SHP77 treated with DMSO at 0.1 percent for 48 hours (cell line): ENCODE data around the gene AK3.
"Not testable (repeated sequence)": the region's sequence is repeated elsewhere in the genome, so short reads cannot be mapped to it uniquely, and the experiment has no call there.

Source experiments
- DNase-seq: peaks from one replicate; lab custom pipeline; 2025; lab: John Stamatoyannopoulos, UW

The AK3 gene

DNA sequence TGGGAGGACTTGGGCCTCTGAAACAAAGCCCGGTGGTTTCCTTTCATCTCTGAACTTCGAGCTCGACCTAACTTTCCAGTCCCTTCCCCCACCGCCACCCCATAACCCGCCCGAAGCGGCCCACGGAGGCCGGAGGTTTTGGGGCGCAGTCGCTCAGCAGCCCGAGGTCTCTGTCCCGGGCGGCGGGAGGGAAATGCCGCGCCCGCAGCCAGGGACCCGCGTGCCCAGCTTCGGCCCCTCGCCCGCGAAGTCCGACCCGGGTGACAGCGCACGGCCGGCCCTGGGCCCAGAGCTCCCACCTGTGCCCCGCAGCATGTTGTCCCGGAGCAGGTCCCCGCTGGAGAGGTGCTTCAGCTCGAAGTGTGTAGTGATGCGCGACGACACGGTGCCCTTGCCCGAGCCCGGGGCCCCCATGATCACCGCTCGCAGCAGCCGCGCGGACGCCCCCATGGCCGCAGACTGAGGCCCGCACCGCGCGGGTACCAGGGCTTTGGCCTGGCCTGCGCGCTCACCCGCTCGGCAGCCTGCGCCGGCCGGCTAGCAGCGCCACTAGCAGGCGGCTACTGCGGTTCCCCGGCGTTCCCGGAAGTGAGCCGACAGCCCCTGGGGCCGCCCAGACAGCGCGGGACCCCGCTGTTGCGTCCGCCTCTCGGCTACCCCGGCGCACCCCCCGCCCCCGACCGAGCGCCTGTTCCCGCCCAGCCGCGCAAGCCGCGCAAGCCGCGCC is at the start of gene AK3:
Gene AK3 (minus strand): TSS at position 565 of the 727 bp plus-strand sequence. CDS start 115 bp downstream, at position 450.
- no peak for DNase-seq

- DNase-seq = no peak
Measured at GRCh38 chr9:4788703-4789102, 47.7 kb upstream of the AK3 start.

GRCh38 chr9:4787876-4788275 is 46.9 kb upstream of the AK3 start:
- DNase-seq = no peak

DNA sequence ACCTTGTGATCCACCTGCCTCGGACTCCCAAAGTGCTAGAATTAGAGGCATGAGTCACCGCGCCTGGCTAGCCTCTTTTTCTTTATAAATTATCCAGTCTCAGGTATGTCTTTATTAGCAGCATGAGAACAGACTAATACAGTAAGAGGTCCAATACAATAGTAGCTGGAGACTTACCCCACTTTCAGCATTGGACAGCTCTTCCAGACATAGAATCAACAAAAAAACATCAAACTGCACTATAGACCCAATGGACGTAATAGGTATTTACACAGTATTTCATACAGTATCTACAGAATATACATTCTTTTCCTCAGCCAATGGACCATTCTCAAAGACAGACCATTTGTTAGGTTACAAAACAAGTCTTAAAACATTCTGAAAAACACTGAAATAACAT is 45.6 kb upstream of the AK3 start:
- no peak for DNase-seq

GRCh38 chr9:4784403-4784802 is 43.4 kb upstream of the AK3 start:
- no peak for DNase-seq

DNA sequence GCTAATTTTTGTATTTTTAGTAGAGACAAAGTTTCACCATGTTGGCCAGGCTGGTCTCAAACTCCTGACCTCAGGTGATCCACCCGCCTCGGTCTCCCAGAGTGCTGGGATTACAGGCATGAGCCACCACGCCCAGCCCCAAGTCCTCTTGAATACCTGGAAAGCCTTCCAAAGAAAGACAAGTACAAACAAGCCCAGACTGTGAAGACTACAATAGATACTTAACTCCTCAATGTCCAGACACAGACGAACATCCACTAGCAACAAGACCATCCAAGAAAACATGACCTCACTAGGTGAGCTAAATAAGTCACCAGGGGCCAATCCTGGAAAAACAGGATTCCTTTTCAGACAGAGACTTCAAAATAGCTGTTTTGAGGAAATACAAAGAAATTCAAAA is 42.2 kb upstream of the AK3 start:
- DNase-seq = not testable (repeated sequence)

GRCh38 chr9:4781408-4781807 is 40.4 kb upstream of the AK3 start:
- no peak for DNase-seq

- no peak for DNase-seq
Measured at GRCh38 chr9:4780651-4781050, 39.6 kb upstream of the AK3 start.

DNA sequence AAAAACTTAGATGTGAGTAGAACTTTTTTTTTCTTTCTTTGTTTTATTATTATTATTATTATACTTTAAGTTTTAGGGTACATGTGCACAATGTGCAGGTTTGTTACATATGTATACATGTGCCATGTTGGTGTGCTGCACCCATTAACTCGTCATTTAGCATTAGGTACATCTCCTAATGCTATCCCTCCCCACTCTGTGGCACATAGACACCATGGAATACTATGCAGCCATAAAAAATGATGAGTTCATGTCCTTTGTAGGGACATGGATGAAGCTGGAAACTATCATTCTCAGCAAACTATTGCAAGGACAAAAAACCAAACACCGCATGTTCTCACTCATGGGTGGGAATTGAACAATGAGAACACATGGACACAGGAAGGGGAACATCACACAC is 34.0 kb upstream of the AK3 start:
- not testable (repeated sequence) for DNase-seq

GRCh38 chr9:4774209-4774608 is 33.2 kb upstream of the AK3 start:
- DNase-seq = no peak

DNA sequence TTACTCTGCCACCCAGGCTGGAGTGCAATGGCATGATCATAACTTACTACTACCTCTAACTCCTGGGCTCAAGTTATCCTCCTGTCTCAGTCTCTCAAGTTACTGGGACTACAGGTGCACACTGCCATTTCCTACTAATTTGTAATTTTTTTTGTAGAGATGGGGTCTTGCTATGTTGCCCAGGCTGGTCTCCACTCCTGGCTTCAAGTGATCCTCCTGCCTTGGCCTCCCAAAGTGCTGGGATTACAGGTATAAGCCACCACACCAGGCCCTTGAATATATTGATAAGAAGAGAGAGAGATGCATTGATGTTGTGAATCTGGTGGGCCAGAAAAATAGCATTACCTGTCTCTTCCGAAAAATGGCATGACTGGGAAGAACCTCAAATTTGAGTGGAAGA is 30.8 kb upstream of the AK3 start:
- no peak for DNase-seq

DNA sequence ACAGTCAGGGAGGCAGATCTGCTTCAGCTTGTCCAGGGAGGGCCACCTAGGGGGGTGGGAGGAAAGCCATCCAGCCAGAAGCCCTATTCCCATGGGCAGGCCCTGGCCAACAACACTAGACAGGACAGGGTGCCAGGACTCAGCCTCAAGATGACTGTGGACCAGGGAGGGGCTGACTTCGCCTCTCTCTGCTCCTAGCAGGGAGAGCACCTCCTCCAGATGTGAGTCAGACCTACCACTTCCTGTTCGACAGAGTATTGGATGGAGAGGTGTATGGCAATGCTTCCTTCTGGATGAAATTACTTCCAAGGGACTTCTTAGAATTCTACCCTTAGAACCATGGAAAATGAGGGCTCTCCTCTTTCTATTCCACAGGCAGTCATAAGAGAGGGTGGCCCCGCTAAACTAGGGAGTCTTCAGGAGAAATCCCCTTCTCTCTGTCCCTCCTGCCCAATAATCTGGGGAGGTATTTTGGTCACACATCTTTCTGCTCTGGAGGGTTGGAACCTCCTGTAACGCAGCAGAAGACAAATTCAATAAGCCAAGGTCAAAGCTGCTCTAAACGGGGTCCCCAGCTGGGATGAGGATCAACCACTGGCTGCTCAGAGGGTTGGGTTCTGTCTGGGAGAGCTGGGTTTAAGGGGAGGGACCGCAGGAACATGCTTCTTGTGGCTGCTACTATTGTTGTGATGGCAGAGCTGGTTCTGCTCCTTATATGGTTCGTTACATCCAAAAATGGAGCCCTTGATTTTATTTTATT is 28.5 kb upstream of the AK3 start:
- DNase-seq = no peak

DNA sequence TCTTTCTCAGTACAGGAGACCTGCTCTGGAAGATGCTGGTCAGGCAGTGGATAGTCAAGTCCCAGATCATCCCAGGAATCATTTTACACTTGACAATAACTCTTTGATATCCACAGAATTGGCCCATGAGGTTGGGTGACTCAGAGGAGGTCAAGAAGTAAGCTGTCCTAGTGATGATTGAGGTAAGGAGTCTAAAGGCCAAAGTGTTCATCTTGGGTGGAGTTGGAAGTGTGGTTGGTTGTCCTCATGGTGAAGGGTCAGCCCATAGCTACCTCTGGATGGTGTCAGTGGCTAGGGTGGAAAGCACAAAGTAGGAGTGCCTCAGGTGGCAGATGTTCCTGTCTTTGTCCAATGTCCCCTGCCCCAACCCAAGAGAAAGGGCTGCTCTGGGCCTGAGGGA is 27.7 kb upstream of the AK3 start:
- no peak for DNase-seq

DNA sequence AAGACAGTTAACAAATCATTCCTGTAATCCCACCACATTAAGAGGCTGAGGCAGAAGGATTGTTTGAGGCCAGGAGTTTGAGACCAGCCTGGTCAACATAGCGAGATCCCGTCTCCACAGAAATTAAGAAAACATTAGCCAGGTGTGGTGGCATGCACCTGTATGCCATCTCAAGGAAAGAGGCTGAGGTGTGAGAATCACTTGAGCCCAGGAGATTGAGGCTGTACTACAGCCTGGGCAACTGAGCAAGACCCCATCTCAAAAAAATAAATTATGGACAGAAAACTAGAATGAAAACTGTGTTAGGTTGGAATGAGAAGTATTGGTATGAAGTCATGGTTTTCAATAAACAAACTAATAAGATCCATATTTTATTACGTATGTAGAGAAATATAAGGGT is 23.0 kb upstream of the AK3 start:
- no peak for DNase-seq

DNA sequence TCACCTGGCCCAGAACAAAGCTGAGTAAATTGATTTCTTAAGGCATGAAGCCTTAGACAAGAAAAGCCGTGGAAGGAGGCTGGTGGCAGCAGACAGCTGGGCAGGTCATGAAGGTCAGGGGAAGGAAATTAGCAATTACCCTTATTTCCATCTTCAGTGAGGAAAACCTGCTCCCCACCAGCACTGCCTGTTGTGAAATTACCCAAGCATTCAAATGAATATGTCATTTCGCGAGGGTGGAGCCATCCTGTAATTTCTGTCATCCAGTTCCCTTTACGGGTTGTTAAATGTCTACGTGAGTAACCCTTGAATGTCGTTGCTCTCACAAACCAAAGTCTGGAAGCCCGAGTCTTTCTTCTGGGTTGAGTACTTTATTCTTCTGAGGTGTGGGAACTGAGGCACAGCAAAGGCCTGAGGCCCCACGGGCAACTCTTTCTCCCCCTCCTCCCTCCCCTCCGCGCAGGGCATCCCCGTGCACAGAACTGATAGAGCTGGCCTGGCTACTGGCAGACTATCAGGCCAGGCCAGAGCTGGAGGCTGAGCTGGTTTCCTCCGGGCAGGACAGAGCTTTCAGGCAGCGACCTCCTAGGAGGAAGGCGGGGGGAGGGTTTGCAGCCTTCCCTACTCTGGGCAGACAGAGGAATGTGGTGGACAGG is 22.0 kb upstream of the AK3 start:
- DNase-seq = no peak

DNA sequence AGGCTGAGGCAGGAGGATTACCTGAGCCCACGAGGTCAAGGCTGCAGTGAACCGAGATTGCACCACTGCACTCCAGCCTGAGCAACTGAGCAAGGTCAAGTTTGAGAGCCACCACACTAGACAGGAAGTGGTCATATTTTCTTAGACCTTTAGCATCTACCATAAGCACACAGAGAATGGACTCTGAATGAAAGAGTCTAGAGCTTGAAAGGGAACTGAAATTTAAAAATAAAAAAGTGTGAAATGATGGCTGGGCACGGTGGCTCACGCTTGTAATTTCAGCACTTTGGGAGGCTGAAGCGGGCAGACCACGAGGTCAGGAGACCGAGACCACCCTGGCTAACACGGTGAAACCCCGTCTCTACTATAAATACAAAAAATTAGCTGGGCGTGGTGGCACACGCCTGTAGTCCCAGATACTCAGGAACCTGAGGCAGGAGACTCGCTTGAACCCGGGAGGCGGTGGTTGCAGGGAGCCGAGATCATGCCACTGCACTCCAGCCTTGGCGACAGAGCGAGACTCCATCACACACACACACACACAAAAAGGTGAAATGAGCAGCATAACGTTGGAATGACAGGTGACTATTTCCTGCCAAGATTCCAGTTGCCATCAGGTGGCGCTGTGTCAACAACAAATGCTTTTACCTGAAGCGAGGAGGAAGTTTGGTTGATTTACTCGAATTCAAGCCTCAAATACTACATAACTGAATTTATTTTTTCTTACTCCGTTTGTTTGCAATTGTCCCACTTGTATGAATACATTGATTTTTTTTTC is 21.3 kb upstream of the AK3 start:
- DNase-seq = no peak

DNA sequence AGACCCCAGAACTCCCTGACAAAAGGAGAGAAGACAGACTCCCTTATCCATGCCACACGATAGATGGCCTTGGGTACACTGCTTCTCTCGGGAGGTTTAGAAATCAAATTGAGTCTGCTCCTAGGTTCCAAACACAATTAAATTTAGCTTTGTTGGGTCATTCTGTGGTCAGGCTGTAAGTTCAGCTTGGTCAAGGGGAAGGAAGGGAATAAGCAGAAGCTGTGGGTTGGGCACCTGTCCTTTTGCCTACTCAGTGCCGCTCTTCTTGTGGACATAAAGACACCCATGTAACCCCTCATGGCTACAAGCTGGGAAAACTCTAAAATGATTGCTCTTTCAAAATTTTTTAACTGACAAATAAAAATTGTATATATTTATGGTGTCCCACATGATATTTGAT is 19.1 kb upstream of the AK3 start:
- no peak for DNase-seq

GRCh38 chr9:4756420-4756819 is 15.4 kb upstream of the AK3 start:
- DNase-seq = no peak

- DNase-seq = no peak
Measured at GRCh38 chr9:4755026-4755609, 14.1 kb upstream of the AK3 start.

DNA sequence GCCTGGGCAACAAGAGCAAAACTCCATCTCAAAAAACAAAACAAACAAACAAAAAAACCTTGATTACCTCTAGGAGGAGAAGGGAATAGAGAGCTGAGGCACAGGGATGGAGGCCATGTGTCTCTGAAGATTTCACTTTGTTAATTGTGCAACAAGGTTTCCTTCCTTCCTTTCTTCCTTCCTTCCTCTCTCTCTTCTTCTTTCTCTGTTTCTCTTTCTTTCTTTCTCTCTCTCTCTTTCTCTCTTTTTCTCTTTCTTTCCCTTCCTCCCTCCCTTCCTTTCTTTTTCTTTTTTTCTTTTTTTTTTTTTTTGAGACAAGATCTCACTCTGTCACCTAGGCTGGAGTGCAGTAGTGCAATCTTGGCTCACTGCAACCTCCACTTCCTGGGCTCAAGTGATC is 13.5 kb upstream of the AK3 start:
- not testable (repeated sequence) for DNase-seq

DNA sequence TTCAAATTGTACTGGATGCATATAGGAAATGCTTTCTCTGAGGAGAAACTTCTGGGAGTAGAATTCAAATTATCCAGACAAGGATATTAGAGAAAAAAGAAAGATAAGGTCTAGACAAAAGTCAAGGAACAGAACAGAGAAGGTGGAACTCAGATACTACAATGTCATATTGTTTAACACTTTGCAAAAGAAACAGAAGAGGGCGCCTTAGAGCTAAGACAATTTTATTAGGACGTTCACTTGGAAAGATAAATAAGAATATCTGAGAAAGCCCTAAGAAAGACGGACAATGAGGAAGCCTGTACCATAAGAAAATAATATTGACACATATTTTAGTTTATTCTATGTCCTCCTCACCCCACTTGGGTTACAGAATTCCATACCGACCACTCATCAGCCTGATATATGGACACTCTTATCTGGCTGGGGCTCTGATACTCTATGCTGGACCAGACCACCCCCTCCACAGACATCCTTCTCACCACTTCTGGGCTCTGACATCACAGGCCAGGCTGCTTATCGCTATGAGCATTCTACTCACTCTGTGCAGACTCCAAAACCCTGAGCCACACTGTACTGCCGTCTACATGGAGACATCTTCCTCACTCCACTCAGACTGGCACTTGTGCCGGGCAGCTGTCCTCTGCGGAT is 9.1 kb upstream of the AK3 start:
- no peak for DNase-seq
